CD4-positive, CD25-positive, alpha-beta regulatory T cell (primary cell): Measurements from ENCODE around the gene ANKFN1. TPM values are rescaled to one million over a fixed set of nuclear protein-coding genes. Genes with fewer than 3 reads are reported as not detected.

Experiments used
- ATAC-seq, 2 donors: fragments of 150-1000 bp; cut with Tn5 transposase; one replicate each; pipeline ENCODE4 v1.10.0; 2021; ENCODE audit warnings: low read depth in 2 of 2, moderate number of reproducible peaks in 2 of 2, moderate library complexity in 1 of 2
- DNase-seq, 3 donors: peaks; one replicate each; pipeline versions ENCODE4 v3.0.0 to v3.0.0-alpha.2; 2012 to 2022; ENCODE audit warnings: mixed read lengths in 1 of 3
- H3K27ac ChIP-seq: one replicate; pipeline ENCODE4 v1.7.0; 2013; ENCODE audit warnings: mild to moderate bottlenecking, low read length; ENCODE audit not compliant: insufficient read depth, poor library complexity, severe bottlenecking
- H3K27me3 ChIP-seq: one replicate; pipeline ENCODE4 v1.7.0; 2013; ENCODE audit warnings: low read length; ENCODE audit not compliant: control insufficient read depth, insufficient read depth
- H3K36me3 ChIP-seq: one replicate; pipeline ENCODE4 v1.7.0; 2013; ENCODE audit warnings: mild to moderate bottlenecking, low read length, moderate library complexity; ENCODE audit not compliant: control insufficient read depth, insufficient read depth
- H3K4me1 ChIP-seq: 2 replicates; pipeline ENCODE4 v1.7.0; 2013; ENCODE audit warnings: mild to moderate bottlenecking, low read length; ENCODE audit not compliant: insufficient read depth, control insufficient read depth, poor library complexity, severe bottlenecking
- H3K4me3 ChIP-seq: one replicate; pipeline ENCODE4 v1.7.0; 2013; ENCODE audit warnings: low read depth, mild to moderate bottlenecking, low read length, moderate library complexity
- H3K9me3 ChIP-seq, 2 experiments: 1 replicate in 1 of 2; 2 replicates in 1 of 2; pipeline ENCODE4 v1.7.0; 2013; ENCODE audit warnings: low read length in 2 of 2, mild to moderate bottlenecking in 1 of 2, moderate library complexity in 1 of 2; ENCODE audit not compliant: control insufficient read depth in 2 of 2
- H3K27ac Mint-ChIP-seq, 3 donors: one replicate each; pipeline ENCODE4 v1.8.0; 2020 to 2022; ENCODE audit warnings: mild to moderate bottlenecking in 3 of 3, mixed read lengths in 3 of 3, moderate library complexity in 2 of 3
- H3K27me3 Mint-ChIP-seq: one replicate; pipeline ENCODE4 v1.8.0; 2022; ENCODE audit warnings: mild to moderate bottlenecking, mixed read lengths
- H3K36me3 Mint-ChIP-seq: one replicate; pipeline ENCODE4 v1.8.0; 2020; ENCODE audit warnings: mixed read lengths
- H3K4me1 Mint-ChIP-seq, 4 donors: one replicate each; pipeline ENCODE4 v1.8.0; 2020 to 2022; ENCODE audit warnings: mixed read lengths in 4 of 4, mild to moderate bottlenecking in 1 of 4
- H3K4me3 Mint-ChIP-seq, 4 donors: one replicate each; pipeline ENCODE4 v1.8.0; 2020 to 2022; ENCODE audit warnings: mild to moderate bottlenecking in 4 of 4, mixed read lengths in 4 of 4, moderate library complexity in 3 of 4
- H3K9me3 Mint-ChIP-seq, 7 donors: one replicate each; pipeline ENCODE4 v1.8.0; 2020 to 2022; ENCODE audit warnings: mixed read lengths in 7 of 7, mild to moderate bottlenecking in 3 of 7, moderate library complexity in 2 of 7
- polyA plus RNA-seq, 4 donors: library from polyadenylated mRNA; unstranded; fragments of 300-500 nt; fragmentation: Illumina TruSeq; gene quantifications; one replicate each; pipeline ENCODE4 v1.2.3, GENCODE V29; 2021
- total RNA-seq: library from RNA; stranded (reverse); gene quantifications from one replicate; pipeline ENCODE4 v1.2.3, GENCODE V29; 2022

ANKFN1 gene
- total and polyA plus RNA-seq, 5 donors from 2014 or later = not detected

GRCh38 chr17:56416682-56417351, 263.5 kb downstream of the ANKFN1 start:
- Histone ChIP-seq H3K27me3 (no peaks in the 10 kb centered on the region), H3K4me1 (no peaks in the 10 kb centered on the region), H3K4me3 (no peak overlapping the region), H3K9me3 (no peaks in the 10 kb centered on the region), H3K27ac (no peak overlapping the region), H3K36me3 (no peaks in the 10 kb centered on the region)
- Mint-ChIP-seq H3K4me3 (no peak overlapping the region), H3K4me1 (no peaks in the 10 kb centered on the region), H3K9me3 (peaks cover 0 to 16% (median 3%) of the 10 kb centered on the region in 7 donors), H3K27me3 (peaks cover 4% of the 10 kb centered on the region), H3K27ac (no peak overlapping the region), H3K36me3 (no peaks in the 10 kb centered on the region)
- ATAC-seq = no peak
- no peak for DNase-seq

GRCh38 chr17:56424005-56424404, 270.7 kb downstream of the ANKFN1 start:
- H3K4me1 Mint-ChIP-seq = no peaks in the 10 kb centered on the region
- H3K4me3 Mint-ChIP-seq = no peak overlapping the region
- DNase-seq (no peak), ATAC-seq (no peak)
- H3K27me3 ChIP-seq = no peaks in the 10 kb centered on the region
- no peak overlapping the region for H3K27ac Mint-ChIP-seq
- no peaks in the 10 kb centered on the region for H3K9me3 ChIP-seq
- H3K36me3 ChIP-seq = no peaks in the 10 kb centered on the region
- no peak overlapping the region for H3K4me3 ChIP-seq
- no peaks in the 10 kb centered on the region for H3K36me3 Mint-ChIP-seq
- no peaks in the 10 kb centered on the region for H3K4me1 ChIP-seq
- H3K27me3 Mint-ChIP-seq = peaks cover 16% of the 10 kb centered on the region
- H3K27ac ChIP-seq = no peak overlapping the region
- H3K9me3 Mint-ChIP-seq = peaks cover 0 to 3% (median 0%) of the 10 kb centered on the region in 7 donors

- ATAC-seq (no peak), DNase-seq (no peak)
- H3K36me3 Mint-ChIP-seq = no peaks in the 10 kb centered on the region
- no peaks in the 10 kb centered on the region for H3K4me1 ChIP-seq
- H3K9me3 Mint-ChIP-seq = peaks cover 0 to 3% (median 0%) of the 10 kb centered on the region in 7 donors
- no peaks in the 10 kb centered on the region for H3K9me3 ChIP-seq
- peaks cover 16% of the 10 kb centered on the region for H3K27me3 Mint-ChIP-seq
- no peak overlapping the region for H3K4me3 Mint-ChIP-seq
- H3K4me1 Mint-ChIP-seq = no peaks in the 10 kb centered on the region
- no peaks in the 10 kb centered on the region for H3K36me3 ChIP-seq
- H3K4me3 ChIP-seq = no peak overlapping the region
- H3K27ac Mint-ChIP-seq = no peak overlapping the region
- no peak overlapping the region for H3K27ac ChIP-seq
- no peaks in the 10 kb centered on the region for H3K27me3 ChIP-seq
Measured at GRCh38 chr17:56424543-56425044, 271.3 kb downstream of the ANKFN1 start.

DNA sequence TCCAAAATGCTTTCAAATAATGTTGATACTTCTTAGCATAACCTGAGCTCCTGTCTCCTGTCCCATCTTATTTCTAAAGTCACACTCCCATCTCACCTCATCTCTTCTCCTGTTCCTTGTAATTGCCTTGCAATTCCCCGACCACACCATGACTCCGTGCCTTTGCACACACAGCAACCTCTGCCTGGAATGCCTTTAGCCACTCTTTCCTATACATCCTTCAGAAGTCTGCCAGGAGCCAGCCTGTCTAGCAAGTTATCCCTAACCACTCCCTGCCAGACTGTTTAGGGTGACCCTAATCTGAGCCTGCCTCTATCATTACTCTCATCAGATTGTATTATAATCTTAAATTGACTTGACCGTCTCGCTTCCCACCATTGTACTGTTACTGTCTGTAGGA, 272.2 kb downstream of the ANKFN1 start:
- no peak overlapping the region for H3K4me3 ChIP-seq
- peaks cover 0 to 3% (median 0%) of the 10 kb centered on the region in 7 donors for H3K9me3 Mint-ChIP-seq
- no peak overlapping the region for H3K4me3 Mint-ChIP-seq
- peaks cover 16% of the 10 kb centered on the region for H3K27me3 Mint-ChIP-seq
- H3K9me3 ChIP-seq = no peaks in the 10 kb centered on the region
- H3K27ac Mint-ChIP-seq = no peak overlapping the region
- no peaks in the 10 kb centered on the region for H3K4me1 Mint-ChIP-seq
- H3K36me3 ChIP-seq = no peaks in the 10 kb centered on the region
- no peak for DNase-seq
- no peak for ATAC-seq
- H3K27me3 ChIP-seq = peaks cover under 1% of the 10 kb centered on the region
- no peaks in the 10 kb centered on the region for H3K4me1 ChIP-seq
- no peaks in the 10 kb centered on the region for H3K36me3 Mint-ChIP-seq
- no peak overlapping the region for H3K27ac ChIP-seq

- Histone ChIP-seq H3K4me3 (no peak overlapping the region), H3K36me3 (no peaks in the 10 kb centered on the region), H3K27ac (no peak overlapping the region), H3K4me1 (no peaks in the 10 kb centered on the region), H3K9me3 (no peaks in the 10 kb centered on the region), H3K27me3 (peaks cover 4% of the 10 kb centered on the region)
- Mint-ChIP-seq H3K27ac (no peak overlapping the region), H3K27me3 (peaks cover 16% of the 10 kb centered on the region), H3K4me3 (no peak overlapping the region), H3K4me1 (no peaks in the 10 kb centered on the region), H3K36me3 (no peaks in the 10 kb centered on the region), H3K9me3 (peaks cover 0 to 3% (median 0%) of the 10 kb centered on the region in 7 donors)
- DNase-seq (no peak), ATAC-seq (no peak)
Measured at GRCh38 chr17:56426901-56427300, 273.6 kb downstream of the ANKFN1 start.

GRCh38 chr17:56431736-56432135, 278.5 kb downstream of the ANKFN1 start:
- Histone ChIP-seq H3K27ac (no peak overlapping the region), H3K9me3 (no peaks in the 10 kb centered on the region), H3K4me1 (no peaks in the 10 kb centered on the region), H3K4me3 (no peak overlapping the region), H3K27me3 (peaks cover 8% of the 10 kb centered on the region), H3K36me3 (no peaks in the 10 kb centered on the region)
- H3K4me3 Mint-ChIP-seq = no peak overlapping the region
- H3K4me1 Mint-ChIP-seq = no peaks in the 10 kb centered on the region
- DNase-seq (no peak), ATAC-seq (no peak)
- no peaks in the 10 kb centered on the region for H3K36me3 Mint-ChIP-seq
- H3K27ac Mint-ChIP-seq = no peak overlapping the region
- H3K27me3 Mint-ChIP-seq = peaks cover 5% of the 10 kb centered on the region
- H3K9me3 Mint-ChIP-seq = peaks cover 0 to 2% (median 0%) of the 10 kb centered on the region in 7 donors

GRCh38 chr17:56432443-56432842, 279.2 kb downstream of the ANKFN1 start:
- peaks cover 0 to 2% (median 0%) of the 10 kb centered on the region in 7 donors for H3K9me3 Mint-ChIP-seq
- no peak overlapping the region for H3K4me3 ChIP-seq
- H3K36me3 ChIP-seq = no peaks in the 10 kb centered on the region
- no peak for DNase-seq
- no peaks in the 10 kb centered on the region for H3K36me3 Mint-ChIP-seq
- peaks cover 8% of the 10 kb centered on the region for H3K27me3 ChIP-seq
- H3K4me3 Mint-ChIP-seq = no peak overlapping the region
- no peak for ATAC-seq
- H3K27ac ChIP-seq = no peak overlapping the region
- peaks cover 3% of the 10 kb centered on the region for H3K27me3 Mint-ChIP-seq
- no peaks in the 10 kb centered on the region for H3K4me1 Mint-ChIP-seq
- no peaks in the 10 kb centered on the region for H3K9me3 ChIP-seq
- H3K27ac Mint-ChIP-seq = no peak overlapping the region
- H3K4me1 ChIP-seq = no peaks in the 10 kb centered on the region

GRCh38 chr17:56434610-56435009, 281.3 kb downstream of the ANKFN1 start:
- H3K27me3 Mint-ChIP-seq = peaks cover 5% of the 10 kb centered on the region
- DNase-seq (no peak), ATAC-seq (no peak)
- Histone ChIP-seq H3K4me3 (no peak overlapping the region), H3K9me3 (no peaks in the 10 kb centered on the region), H3K4me1 (no peaks in the 10 kb centered on the region), H3K27me3 (peaks cover 8% of the 10 kb centered on the region), H3K27ac (no peak overlapping the region), H3K36me3 (no peaks in the 10 kb centered on the region)
- peaks cover 0 to 2% (median 0%) of the 10 kb centered on the region in 7 donors for H3K9me3 Mint-ChIP-seq
- H3K4me1 Mint-ChIP-seq = no peaks in the 10 kb centered on the region
- no peak overlapping the region for H3K4me3 Mint-ChIP-seq
- H3K36me3 Mint-ChIP-seq = no peaks in the 10 kb centered on the region
- no peak overlapping the region for H3K27ac Mint-ChIP-seq
